Upper lobe of left lung (tissue), 6 donors: ENCODE data around the gene NANS. TPM values are rescaled to one million over a fixed set of nuclear protein-coding genes. Genes with fewer than 3 reads are reported as not detected.

ENCODE experiments used
- ATAC-seq, 2 donors: fragments of 200-7000 bp; cut with Tn5 transposase; one replicate each; pipeline ENCODE4 v1.9.1; 2022; ENCODE audit warnings: mild to moderate bottlenecking in 2 of 2, moderate library complexity in 2 of 2; ENCODE audit not compliant: low FRiP score in 2 of 2
- DNase-seq, 2 donors: peaks; one replicate each; pipeline ENCODE4 v3.0.0-alpha.2; 2019 to 2020
- H3K27ac ChIP-seq, 4 donors: fragments of 200-600 bp; sonication (generic); one replicate each; pipeline ENCODE4 v1.5.1; 2016 to 2019
- H3K27me3 ChIP-seq, 4 donors: fragments of 200-600 bp; sonication (generic); one replicate each; pipeline ENCODE4 v1.5.1; 2017 to 2019
- H3K36me3 ChIP-seq, 4 donors: fragments of 200-600 bp; sonication (generic); one replicate each; pipeline ENCODE4 v1.5.1; 2016 to 2019
- H3K4me1 ChIP-seq, 4 donors: fragments of 200-600 bp; sonication (generic); one replicate each; pipeline ENCODE4 v1.5.1; 2018 to 2019
- H3K4me3 ChIP-seq, 4 donors: fragments of 200-600 bp; sonication (generic); one replicate each; pipeline ENCODE4 v1.5.1; 2017 to 2019; ENCODE audit warnings: mild to moderate bottlenecking in 2 of 4, moderate library complexity in 1 of 4
- H3K9me3 ChIP-seq, 4 donors: fragments of 200-600 bp; sonication (generic); one replicate each; pipeline ENCODE4 v1.5.1; 2018 to 2019
- CTCF ChIP-seq, 6 experiments: fragments of 450-650 bp in 4 of 6; fragments of 200-600 bp in 2 of 6; sonication (generic) in 2 of 6; IDR thresholded peaks; one replicate each; pipeline ENCODE4 v1.5.1; 2016 to 2019; ENCODE audit warnings: antibody characterized with exemption in 6 of 6
- EP300 ChIP-seq, 4 donors: sonication (generic); formaldehyde crosslinking; IDR thresholded peaks; one replicate each; pipeline ENCODE4 v1.5.1; 2017; ENCODE audit warnings: antibody characterized with exemption in 4 of 4, control low read depth in 2 of 4
- POLR2A ChIP-seq, 4 donors: fragments of 450-650 bp; IDR thresholded peaks; one replicate each; pipeline ENCODE4 v1.5.1; 2016 to 2017; ENCODE audit warnings: antibody characterized with exemption in 4 of 4, mild to moderate bottlenecking in 2 of 4
- POLR2AphosphoS5 ChIP-seq, 2 donors: sonication (generic); formaldehyde crosslinking; IDR thresholded peaks; one replicate each; pipeline ENCODE4 v1.5.1; 2017; ENCODE audit warnings: antibody characterized with exemption in 2 of 2
- WGBS, 2 donors: methylation state at CpG; one replicate each; pipeline ENCODE4 v1.1.5; 2017 to 2018; 5-methylcytosine and 5-hydroxymethylcytosine counted together
- total RNA-seq, 6 donors: library from RNA; depleted of rRNA in 4 of 6; stranded (reverse); fragments of >200 nt in 4 of 6; gene quantifications; one replicate each; pipeline versions ENCODE4 v1.1.0 to v1.2.1, GENCODE V29; 2016 to 2021
- donor health status: DM: no; HTN: no; CAD: no; lungs with moderate emphysema.
- donor health status: DM: no; HTN: yes; CAD: no; lungs with severe emphysema.

NANS gene
- total RNA-seq, 6 donors from 2014 or later, result 41.4 to 75.5 (median 60.7) TPM

- WGBS, 2 donors, result 38 to 41% methylated on average over 20 of the region's 20 CpGs
- DNase-seq (peak in 1 of 2 donors; percentile 84), ATAC-seq (peak; percentile 85 to 90)
- Histone ChIP-seq H3K36me3 (no peaks in the 10 kb centered on the region), H3K27me3 (no peaks in the 10 kb centered on the region), H3K27ac (peak overlapping the region in 1 of 4 donors; percentile 21), H3K9me3 (no peaks in the 10 kb centered on the region), H3K4me3 (peak overlapping the region in 1 of 4 donors; percentile 25), H3K4me1 (peaks cover 8 to 19% (median 13%) of the 10 kb centered on the region in 4 donors)
- TF ChIP-seq POLR2A (IDR thresholded peaks at IDR 0.05) (no peak), CTCF (IDR thresholded peaks at IDR 0.05) (peak; percentile 72 to 92 (median 82))
These were observed 21.7 kb upstream of the NANS start for GRCh38 chr9:98034593-98035546.

- Histone ChIP-seq H3K4me3 (no peak overlapping the region), H3K27me3 (no peaks in the 10 kb centered on the region), H3K36me3 (no peaks in the 10 kb centered on the region), H3K9me3 (no peaks in the 10 kb centered on the region), H3K4me1 (peaks cover 8 to 19% (median 13%) of the 10 kb centered on the region in 4 donors), H3K27ac (peak overlapping the region in 1 of 4 donors; percentile 5)
- TF ChIP-seq POLR2AphosphoS5 (IDR thresholded peaks at IDR 0.05), result no peak
- TF ChIP-seq EP300 (IDR thresholded peaks at IDR 0.05), result no peak
- no peak for TF ChIP-seq CTCF (IDR thresholded peaks at IDR 0.05)
- no peak for TF ChIP-seq POLR2A (IDR thresholded peaks at IDR 0.05)
- peak; percentile 55 to 74 for ATAC-seq
- DNase-seq, result peak in 1 of 2 donors; percentile 31
These were observed 19.2 kb upstream of the NANS start for GRCh38 chr9:98037357-98037756.

- Histone ChIP-seq H3K9me3 (no peaks in the 10 kb centered on the region), H3K4me1 (peaks cover 8 to 19% (median 13%) of the 10 kb centered on the region in 4 donors), H3K27ac (no peak overlapping the region), H3K36me3 (no peaks in the 10 kb centered on the region), H3K27me3 (no peaks in the 10 kb centered on the region), H3K4me3 (no peak overlapping the region)
- WGBS, 2 donors, result 83 to 85% methylated on average over 8 of the region's 8 CpGs
- ATAC-seq (no peak), DNase-seq (no peak)
- TF ChIP-seq CTCF (IDR thresholded peaks at IDR 0.05), result no peak
These were observed 17.6 kb upstream of the NANS start for GRCh38 chr9:98038958-98039357.

- TF ChIP-seq EP300 (IDR thresholded peaks at IDR 0.05), result no peak
- no peak for TF ChIP-seq POLR2AphosphoS5 (IDR thresholded peaks at IDR 0.05)
- TF ChIP-seq POLR2A (IDR thresholded peaks at IDR 0.05), result no peak
- no peak for TF ChIP-seq CTCF (IDR thresholded peaks at IDR 0.05)
These were observed 16.9 kb upstream of the NANS start for GRCh38 chr9:98039607-98040017.

More at GRCh38 chr9:98039607-98040017, 16.9 kb upstream of the NANS start:
- 84 to 86% methylated on average over 10 of the region's 10 CpGs for WGBS, 2 donors
- no peak for ATAC-seq
- Histone ChIP-seq H3K36me3 (no peaks in the 10 kb centered on the region), H3K27ac (no peak overlapping the region), H3K9me3 (no peaks in the 10 kb centered on the region), H3K27me3 (no peaks in the 10 kb centered on the region), H3K4me1 (peaks cover 8 to 17% (median 10%) of the 10 kb centered on the region in 4 donors), H3K4me3 (no peak overlapping the region)
- no peak for DNase-seq
